Small intestine (tissue), 7 donors: Measurements from ENCODE around the gene OR6J1. TPM values are rescaled to one million over a fixed set of nuclear protein-coding genes. Genes with fewer than 3 reads are reported as not detected.

ENCODE experiments used
- DNase-seq, 2 donors: peaks; one replicate each; pipeline versions ENCODE4 v3.0.0 to v3.0.0-alpha.2; 2013
- FAIRE-seq: peaks from 2 replicates; lab custom pipeline; 2012; peaks lifted over from hg19 to GRCh38; lab: Jason Lieb, UNC
- H3K27ac ChIP-seq, 3 donors: one replicate each; pipeline ENCODE4 v1.5.1; 2013; ENCODE audit warnings: low read length in 2 of 3, mild to moderate bottlenecking in 2 of 3, control low read depth in 1 of 3, inconsistent platforms in 1 of 3, low read depth in 1 of 3, moderate library complexity in 1 of 3
- H3K27me3 ChIP-seq, 3 donors: one replicate each; pipeline ENCODE4 v1.6.1; 2013; ENCODE audit warnings: low read length in 3 of 3, inconsistent platforms in 1 of 3; ENCODE audit not compliant: control insufficient read depth in 3 of 3, insufficient read depth in 3 of 3
- H3K36me3 ChIP-seq, 3 donors: one replicate each; pipeline ENCODE4 v1.6.1; 2013; ENCODE audit warnings: low read length in 3 of 3, inconsistent platforms in 1 of 3, low read depth in 1 of 3, mild to moderate bottlenecking in 1 of 3, moderate library complexity in 1 of 3; ENCODE audit not compliant: control insufficient read depth in 3 of 3, insufficient read depth in 2 of 3
- H3K4me1 ChIP-seq, 3 donors: one replicate each; pipeline ENCODE4 v1.6.1; 2013; ENCODE audit warnings: low read length in 2 of 3, inconsistent platforms in 1 of 3, low read depth in 1 of 3, mild to moderate bottlenecking in 1 of 3, moderate library complexity in 1 of 3; ENCODE audit not compliant: control insufficient read depth in 3 of 3, insufficient read depth in 2 of 3
- H3K4me3 ChIP-seq, 3 donors: one replicate each; pipeline ENCODE4 v1.5.1; 2013; ENCODE audit warnings: low read length in 3 of 3, control low read depth in 1 of 3, inconsistent platforms in 1 of 3, low read depth in 1 of 3, mild to moderate bottlenecking in 1 of 3, moderate library complexity in 1 of 3
- H3K9me3 ChIP-seq, 2 donors: one replicate each; pipeline ENCODE4 v1.6.1; 2013; ENCODE audit warnings: low read depth in 1 of 2, low read length in 1 of 2; ENCODE audit not compliant: control insufficient read depth in 2 of 2, insufficient read depth in 1 of 2
- WGBS, 3 donors: extraction: QIAGEN DNeasy Blood & Tissue Kit; methylation state at CpG; one replicate each; pipeline ENCODE4 v1.1.7; 2013; 5-methylcytosine and 5-hydroxymethylcytosine counted together
- polyA plus RNA-seq, 4 donors: library from polyadenylated mRNA; stranded (reverse) in 3 of 4; unstranded in 1 of 4; fragments of 200-250 nt in 3 of 4; fragments of 120-200 nt in 1 of 4; gene quantifications; one replicate each; pipeline versions ENCODE4 v1.2.1 to v1.2.3, GENCODE V29; 2013
- donor health status: healthy with polysubstance abuse.
- donor health status: control.
- donor health status: control.
- donor health status: Bipolar disorder and iron deficiency.
- donor health status: healthy.

The OR6J1 gene
- polyA plus RNA-seq, 4 donors: not detected

GRCh38 chr14:22610931-22611330, 33.2 kb downstream of the OR6J1 start:
- DNase-seq (no peak), FAIRE-seq (no peak)
- no peak overlapping the region for H3K27ac ChIP-seq
- H3K4me1 ChIP-seq: peaks cover 0 to 16% (median 2%) of the 10 kb centered on the region in 3 donors
- H3K9me3 ChIP-seq: no peaks in the 10 kb centered on the region
- H3K36me3 ChIP-seq: peaks cover 10 to 47% (median 17%) of the 10 kb centered on the region in 3 donors
- no peak overlapping the region for H3K4me3 ChIP-seq
- 89 to 97% (median 93%) methylated on average over 2 of the region's 2 CpGs for WGBS, 3 donors
- H3K27me3 ChIP-seq: no peaks in the 10 kb centered on the region

GRCh38 chr14:22607291-22607690, 36.9 kb downstream of the OR6J1 start:
- Histone ChIP-seq H3K36me3 (peaks cover 17 to 78% (median 26%) of the 10 kb centered on the region in 3 donors), H3K27me3 (no peaks in the 10 kb centered on the region), H3K4me3 (no peak overlapping the region), H3K4me1 (peaks cover 0 to 2% (median 0%) of the 10 kb centered on the region in 3 donors), H3K9me3 (no peaks in the 10 kb centered on the region), H3K27ac (no peak overlapping the region)
- no peak for DNase-seq
- FAIRE-seq: no peak
- 83 to 87% (median 84%) methylated on average over 3 of the region's 3 CpGs for WGBS, 3 donors

GRCh38 chr14:22606380-22606779, 37.8 kb downstream of the OR6J1 start:
- H3K27me3 ChIP-seq: no peaks in the 10 kb centered on the region
- peaks cover 0 to 2% (median 0%) of the 10 kb centered on the region in 3 donors for H3K4me1 ChIP-seq
- H3K9me3 ChIP-seq: no peaks in the 10 kb centered on the region
- 80 to 84% (median 82%) methylated on average over 6 of the region's 6 CpGs for WGBS, 3 donors
- H3K27ac ChIP-seq: no peak overlapping the region
- FAIRE-seq (no peak), DNase-seq (peak in 1 of 2 donors; percentile 18)
- peaks cover 17 to 80% (median 33%) of the 10 kb centered on the region in 3 donors for H3K36me3 ChIP-seq
- H3K4me3 ChIP-seq: no peak overlapping the region

GRCh38 chr14:22602862-22603261, 41.3 kb downstream of the OR6J1 start:
- H3K36me3 ChIP-seq: peaks cover 11 to 53% (median 22%) of the 10 kb centered on the region in 3 donors

GRCh38 chr14:22601996-22602395, 42.2 kb downstream of the OR6J1 start:
- peaks cover 1 to 15% (median 4%) of the 10 kb centered on the region in 3 donors for H3K4me1 ChIP-seq
- whole genome bisulfite sequencing, 3 donors: 86 to 97% (median 96%) methylated on average over 5 of the region's 5 CpGs
- no peaks in the 10 kb centered on the region for H3K27me3 ChIP-seq
- no peak overlapping the region for H3K27ac ChIP-seq
- no peaks in the 10 kb centered on the region for H3K9me3 ChIP-seq
- peaks cover 11 to 47% (median 22%) of the 10 kb centered on the region in 3 donors for H3K36me3 ChIP-seq
- DNase-seq (no peak), FAIRE-seq (no peak)
- no peak overlapping the region for H3K4me3 ChIP-seq

More at GRCh38 chr14:22602862-22603261, 41.3 kb downstream of the OR6J1 start:
- H3K9me3 ChIP-seq: no peaks in the 10 kb centered on the region
- H3K4me1 ChIP-seq: peaks cover 1 to 13% (median 4%) of the 10 kb centered on the region in 3 donors
- no peak overlapping the region for H3K4me3 ChIP-seq
- FAIRE-seq (no peak), DNase-seq (no peak)
- no peak overlapping the region for H3K27ac ChIP-seq
- H3K27me3 ChIP-seq: no peaks in the 10 kb centered on the region

GRCh38 chr14:22601456-22601855, 42.7 kb downstream of the OR6J1 start:
- H3K27me3 ChIP-seq: no peaks in the 10 kb centered on the region
- FAIRE-seq (no peak), DNase-seq (no peak)
- H3K9me3 ChIP-seq: no peaks in the 10 kb centered on the region
- H3K36me3 ChIP-seq: peaks cover 9 to 46% (median 22%) of the 10 kb centered on the region in 3 donors
- H3K27ac ChIP-seq: no peak overlapping the region
- H3K4me3 ChIP-seq: no peak overlapping the region
- peaks cover 1 to 15% (median 4%) of the 10 kb centered on the region in 3 donors for H3K4me1 ChIP-seq
- 87 to 96% (median 91%) methylated on average over 2 of the region's 2 CpGs for WGBS, 3 donors

- H3K4me3 ChIP-seq: no peak overlapping the region
- no peak for DNase-seq
These were observed 44.1 kb downstream of the OR6J1 start for GRCh38 chr14:22600027-22600426.

GRCh38 chr14:22599349-22599748, 44.8 kb downstream of the OR6J1 start:
- peaks cover 1 to 12% (median 4%) of the 10 kb centered on the region in 3 donors for H3K4me1 ChIP-seq
- H3K27me3 ChIP-seq: no peaks in the 10 kb centered on the region
- H3K36me3 ChIP-seq: peaks cover 3 to 25% (median 8%) of the 10 kb centered on the region in 3 donors
- WGBS, 3 donors: 79 to 91% (median 84%) methylated on average over 3 of the region's 3 CpGs
- peak overlapping the region in 2 of 3 donors; percentile 64 to 98 for H3K4me3 ChIP-seq
- no peaks in the 10 kb centered on the region for H3K9me3 ChIP-seq
- no peak for DNase-seq
- peak overlapping the region in 2 of 3 donors; percentile 30 to 99 for H3K27ac ChIP-seq
- no peak for FAIRE-seq

More at GRCh38 chr14:22600027-22600426, 44.1 kb downstream of the OR6J1 start:
- Histone ChIP-seq H3K27me3 (no peaks in the 10 kb centered on the region), H3K36me3 (peaks cover 3 to 32% (median 12%) of the 10 kb centered on the region in 3 donors), H3K4me1 (peaks cover 1 to 12% (median 4%) of the 10 kb centered on the region in 3 donors), H3K9me3 (no peaks in the 10 kb centered on the region), H3K27ac (no peak overlapping the region)
- no peak for FAIRE-seq

GRCh38 chr14:22598896-22599244, 45.3 kb downstream of the OR6J1 start:
- peaks cover 2 to 23% (median 8%) of the 10 kb centered on the region in 3 donors for H3K36me3 ChIP-seq
- FAIRE-seq: no peak
- H3K4me1 ChIP-seq: peaks cover 1 to 12% (median 4%) of the 10 kb centered on the region in 3 donors
- H3K27ac ChIP-seq: peak overlapping the region; percentile 82 to 99 (median 84)
- WGBS, 3 donors: 1 to 4% (median 4%) methylated on average over 5 of the region's 5 CpGs
- peak overlapping the region in 2 of 3 donors; percentile 64 to 98 for H3K4me3 ChIP-seq
- H3K9me3 ChIP-seq: no peaks in the 10 kb centered on the region
- DNase-seq: peak; percentile 73 to 78
- H3K27me3 ChIP-seq: no peaks in the 10 kb centered on the region
